Measurements from ENCODE around the gene DDAH2. TPM values are rescaled to one million over a fixed set of nuclear protein-coding genes. Genes with fewer than 3 reads are reported as not detected.

The DDAH2 gene
- total and polyA plus RNA-seq, 10 of the 15 experiments (the other 5 are each of a cell fraction or from before 2014, with no cell fraction given), result 0.35 to 9.9 (median 6.2) TPM

DNA sequence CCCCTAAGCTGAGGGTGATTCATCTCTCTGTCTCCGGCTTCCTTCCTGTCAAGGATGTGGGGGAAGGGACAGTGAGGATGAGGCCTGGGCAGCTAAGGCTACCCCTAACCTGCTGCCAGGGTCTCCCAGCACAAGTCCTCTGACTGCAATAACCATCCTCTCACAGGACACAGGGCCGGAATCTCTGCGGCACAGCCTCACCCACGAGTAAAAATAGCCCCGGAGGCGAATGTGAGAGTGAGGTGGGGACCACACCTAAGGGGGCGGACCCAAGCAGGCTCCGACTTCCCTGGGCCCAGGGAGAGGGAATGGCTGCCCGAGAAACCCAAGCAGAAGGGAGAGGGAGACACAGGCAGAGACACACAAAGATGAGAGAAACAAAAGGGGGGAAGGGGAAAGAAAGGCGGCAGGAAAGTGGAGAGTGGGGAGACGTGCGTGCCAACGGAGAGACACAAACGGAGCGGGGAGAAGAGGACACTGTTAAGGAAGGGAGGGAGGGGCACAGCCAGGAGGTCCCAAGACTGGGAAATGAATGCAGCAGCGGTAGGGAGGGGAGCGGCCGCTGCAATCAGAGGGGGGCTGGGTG, 5.8 kb upstream of the DDAH2 start (continued):
- 0 out of 2 replicates have a peak, but pooled peaks have one; percentile 38 for TF ChIP-seq NKRF (conservative IDR thresholded peaks at IDR 0.05)
- TF ChIP-seq NR2C1 (IDR thresholded peaks at IDR 0.05), result no peak
- TF ChIP-seq BACH1 (IDR thresholded peaks at IDR 0.05; ENCODE audit: borderline replicate concordance), result no peak
- no peak; the same call in 1 of the 2 replicates for TF ChIP-seq GATAD2B (conservative IDR thresholded peaks at IDR 0.05; ENCODE audit: low read depth)
- TF ChIP-seq KAT2A (conservative IDR thresholded peaks at IDR 0.05; ENCODE audit: control insufficient read depth, low read depth, low read length), result no peak
- no peak for TF ChIP-seq RAD51 (IDR thresholded peaks at IDR 0.05)
- TF ChIP-seq ZNF274 (IDR thresholded peaks at IDR 0.05; ENCODE audit: insufficient read depth, insufficient read length), result no peak
- no peak for TF ChIP-seq BCL3 (IDR thresholded peaks at IDR 0.05; ENCODE audit: borderline replicate concordance, insufficient read depth, low read depth, low read length, poor library complexity, severe bottlenecking)
- no peak for TF ChIP-seq ZBTB33 (IDR thresholded peaks at IDR 0.05)
- no peak for TF ChIP-seq NFIC (IDR thresholded peaks at IDR 0.05; ENCODE audit: low read depth, low read length)
- no peak for TF ChIP-seq ZNF207 (IDR thresholded peaks at IDR 0.05; ENCODE audit: borderline replicate concordance)
- TF ChIP-seq ESRRA (IDR thresholded peaks at IDR 0.05; ENCODE audit: low read length), result no peak
- TF ChIP-seq, protein P1, sequence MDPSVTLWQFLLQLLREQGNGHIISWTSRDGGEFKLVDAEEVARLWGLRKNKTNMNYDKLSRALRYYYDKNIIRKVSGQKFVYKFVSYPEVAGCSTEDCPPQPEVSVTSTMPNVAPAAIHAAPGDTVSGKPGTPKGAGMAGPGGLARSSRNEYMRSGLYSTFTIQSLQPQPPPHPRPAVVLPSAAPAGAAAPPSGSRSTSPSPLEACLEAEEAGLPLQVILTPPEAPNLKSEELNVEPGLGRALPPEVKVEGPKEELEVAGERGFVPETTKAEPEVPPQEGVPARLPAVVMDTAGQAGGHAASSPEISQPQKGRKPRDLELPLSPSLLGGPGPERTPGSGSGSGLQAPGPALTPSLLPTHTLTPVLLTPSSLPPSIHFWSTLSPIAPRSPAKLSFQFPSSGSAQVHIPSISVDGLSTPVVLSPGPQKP (IDR thresholded peaks at IDR 0.05; ENCODE audit: low read depth, low read length), result no peak
- TF ChIP-seq, protein P2, sequence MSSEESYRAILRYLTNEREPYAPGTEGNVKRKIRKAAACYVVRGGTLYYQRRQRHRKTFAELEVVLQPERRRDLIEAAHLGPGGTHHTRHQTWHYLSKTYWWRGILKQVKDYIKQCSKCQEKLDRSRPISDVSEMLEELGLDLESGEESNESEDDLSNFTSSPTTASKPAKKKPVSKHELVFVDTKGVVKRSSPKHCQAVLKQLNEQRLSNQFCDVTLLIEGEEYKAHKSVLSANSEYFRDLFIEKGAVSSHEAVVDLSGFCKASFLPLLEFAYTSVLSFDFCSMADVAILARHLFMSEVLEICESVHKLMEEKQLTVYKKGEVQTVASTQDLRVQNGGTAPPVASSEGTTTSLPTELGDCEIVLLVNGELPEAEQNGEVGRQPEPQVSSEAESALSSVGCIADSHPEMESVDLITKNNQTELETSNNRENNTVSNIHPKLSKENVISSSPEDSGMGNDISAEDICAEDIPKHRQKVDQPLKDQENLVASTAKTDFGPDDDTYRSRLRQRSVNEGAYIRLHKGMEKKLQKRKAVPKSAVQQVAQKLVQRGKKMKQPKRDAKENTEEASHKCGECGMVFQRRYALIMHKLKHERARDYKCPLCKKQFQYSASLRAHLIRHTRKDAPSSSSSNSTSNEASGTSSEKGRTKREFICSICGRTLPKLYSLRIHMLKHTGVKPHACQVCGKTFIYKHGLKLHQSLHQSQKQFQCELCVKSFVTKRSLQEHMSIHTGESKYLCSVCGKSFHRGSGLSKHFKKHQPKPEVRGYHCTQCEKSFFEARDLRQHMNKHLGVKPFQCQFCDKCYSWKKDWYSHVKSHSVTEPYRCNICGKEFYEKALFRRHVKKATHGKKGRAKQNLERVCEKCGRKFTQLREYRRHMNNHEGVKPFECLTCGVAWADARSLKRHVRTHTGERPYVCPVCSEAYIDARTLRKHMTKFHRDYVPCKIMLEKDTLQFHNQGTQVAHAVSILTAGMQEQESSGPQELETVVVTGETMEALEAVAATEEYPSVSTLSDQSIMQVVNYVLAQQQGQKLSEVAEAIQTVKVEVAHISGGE (CRISPR knock-in tag; IDR thresholded peaks at IDR 0.05), result no peak
- peak; percentile 73 for TF ChIP-seq POLR2A (IDR thresholded peaks at IDR 0.05; ENCODE audit: low read depth, low read length)
- TF ChIP-seq RELB (IDR thresholded peaks at IDR 0.05; ENCODE audit: low read depth), result 0 out of 2 replicates have a peak, but pooled peaks have one; percentile 42
- TF ChIP-seq, protein P3, sequence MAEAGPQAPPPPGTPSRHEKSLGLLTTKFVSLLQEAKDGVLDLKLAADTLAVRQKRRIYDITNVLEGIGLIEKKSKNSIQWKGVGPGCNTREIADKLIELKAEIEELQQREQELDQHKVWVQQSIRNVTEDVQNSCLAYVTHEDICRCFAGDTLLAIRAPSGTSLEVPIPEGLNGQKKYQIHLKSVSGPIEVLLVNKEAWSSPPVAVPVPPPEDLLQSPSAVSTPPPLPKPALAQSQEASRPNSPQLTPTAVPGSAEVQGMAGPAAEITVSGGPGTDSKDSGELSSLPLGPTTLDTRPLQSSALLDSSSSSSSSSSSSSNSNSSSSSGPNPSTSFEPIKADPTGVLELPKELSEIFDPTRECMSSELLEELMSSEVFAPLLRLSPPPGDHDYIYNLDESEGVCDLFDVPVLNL (IDR thresholded peaks at IDR 0.05; ENCODE audit: low read depth, low read length), result no peak
